Measurements from ENCODE around the gene ANKRD30B.

DNA sequence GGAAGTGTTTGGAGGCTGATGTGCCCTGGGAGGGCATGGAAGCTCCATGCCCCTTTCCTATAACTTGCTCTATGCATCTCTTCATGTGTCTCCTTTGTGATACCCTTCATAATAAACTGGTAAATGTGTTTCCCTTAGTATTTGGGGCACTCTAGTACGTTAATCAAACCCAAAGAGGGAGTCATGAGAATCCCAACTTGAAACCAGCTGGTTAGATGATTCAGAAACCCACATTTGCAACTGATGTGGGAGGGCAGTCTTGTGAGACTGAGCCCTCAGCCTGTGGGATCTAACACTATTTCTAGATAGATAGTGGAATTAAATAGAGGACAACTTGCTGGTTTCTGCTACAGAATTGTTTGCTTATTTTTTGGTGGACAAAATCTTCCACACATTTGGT is 20.3 kb downstream of the ANKRD30B start:
- TF ChIP-seq, protein P1, sequence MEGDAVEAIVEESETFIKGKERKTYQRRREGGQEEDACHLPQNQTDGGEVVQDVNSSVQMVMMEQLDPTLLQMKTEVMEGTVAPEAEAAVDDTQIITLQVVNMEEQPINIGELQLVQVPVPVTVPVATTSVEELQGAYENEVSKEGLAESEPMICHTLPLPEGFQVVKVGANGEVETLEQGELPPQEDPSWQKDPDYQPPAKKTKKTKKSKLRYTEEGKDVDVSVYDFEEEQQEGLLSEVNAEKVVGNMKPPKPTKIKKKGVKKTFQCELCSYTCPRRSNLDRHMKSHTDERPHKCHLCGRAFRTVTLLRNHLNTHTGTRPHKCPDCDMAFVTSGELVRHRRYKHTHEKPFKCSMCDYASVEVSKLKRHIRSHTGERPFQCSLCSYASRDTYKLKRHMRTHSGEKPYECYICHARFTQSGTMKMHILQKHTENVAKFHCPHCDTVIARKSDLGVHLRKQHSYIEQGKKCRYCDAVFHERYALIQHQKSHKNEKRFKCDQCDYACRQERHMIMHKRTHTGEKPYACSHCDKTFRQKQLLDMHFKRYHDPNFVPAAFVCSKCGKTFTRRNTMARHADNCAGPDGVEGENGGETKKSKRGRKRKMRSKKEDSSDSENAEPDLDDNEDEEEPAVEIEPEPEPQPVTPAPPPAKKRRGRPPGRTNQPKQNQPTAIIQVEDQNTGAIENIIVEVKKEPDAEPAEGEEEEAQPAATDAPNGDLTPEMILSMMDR (IDR thresholded peaks at IDR 0.05): no peak
- TF ChIP-seq POLR2A (IDR thresholded peaks at IDR 0.05) (no peak), EP300 (IDR thresholded peaks at IDR 0.05) (no peak)
